HepG2 (cell line): Measurements from ENCODE around the gene NOL4L. TPM values are rescaled to one million over a fixed set of nuclear protein-coding genes. Genes with fewer than 3 reads are reported as not detected.

Source experiments
- CAMTA2 ChIP-seq: sonication (generic); formaldehyde crosslinking; IDR thresholded peaks from 2 replicates; pipeline ENCODE4 v1.4.0; 2020; ENCODE audit warnings: mild to moderate bottlenecking, missing genetic modification reagents, borderline replicate concordance
- DMAP1 ChIP-seq: IDR thresholded peaks from 2 replicates; pipeline ENCODE4 v1.6.1; 2016
- ELF1 ChIP-seq: sonication (generic); formaldehyde crosslinking; IDR thresholded peaks from 2 replicates; pipeline ENCODE4 v1.4.0; 2020; ENCODE audit warnings: missing genetic modification reagents
- GABPA ChIP-seq, 2 experiments: IDR thresholded peaks; 2 replicates each; pipeline ENCODE4 v1.6.1; 2011 to 2016; ENCODE audit warnings: low read depth in 2 of 2, low read length in 1 of 2, missing biosample characterization in 1 of 2, missing genetic modification characterization in 1 of 2
- GTF2F1 ChIP-seq: fragments of 150-350 bp; IDR thresholded peaks from 2 replicates; pipeline ENCODE4 v1.6.1; 2014; ENCODE audit warnings: low read length
- HDAC6 ChIP-seq: fragments of 200-600 bp; sonication (generic); IDR thresholded peaks from 2 replicates; pipeline ENCODE4 v1.7.0; 2017; ENCODE audit warnings: mild to moderate bottlenecking, antibody characterized with exemption, low read length, low read depth
- HNRNPLL ChIP-seq: fragments of 200-400 bp; formaldehyde crosslinking; IDR thresholded peaks from 2 replicates; pipeline ENCODE4 v1.6.1; 2017; ENCODE audit warnings: mild to moderate bottlenecking, low read depth, low read length; ENCODE audit not compliant: poor library complexity, severe bottlenecking
- KDM3A ChIP-seq: IDR thresholded peaks from 2 replicates; pipeline ENCODE4 v1.6.1; 2018; ENCODE audit warnings: low read depth, missing compliant biosample characterization
- MYPOP ChIP-seq: sonication (generic); formaldehyde crosslinking; IDR thresholded peaks from 2 replicates; pipeline ENCODE4 v1.8.1; 2023; ENCODE audit warnings: mild to moderate bottlenecking, moderate library complexity, missing genetic modification reagents
- PAF1 ChIP-seq: IDR thresholded peaks from 2 replicates; pipeline ENCODE4 v1.6.1; 2016; ENCODE audit warnings: missing genetic modification reagents, missing compliant biosample characterization
- PHF5A ChIP-seq: IDR thresholded peaks from one replicate; pipeline ENCODE4 v1.6.1; 2018; ENCODE audit warnings: low read depth, missing genetic modification reagents; ENCODE audit not compliant: unreplicated experiment
- SATB2 ChIP-seq: sonication (generic); formaldehyde crosslinking; IDR thresholded peaks from 2 replicates; pipeline ENCODE4 v1.5.0; 2020; ENCODE audit warnings: missing genetic modification reagents
- SCMH1 ChIP-seq: sonication (generic); formaldehyde crosslinking; IDR thresholded peaks from 2 replicates; pipeline ENCODE4 v1.9.0; 2021; ENCODE audit warnings: missing genetic modification reagents, mild to moderate bottlenecking, borderline replicate concordance
- SIN3A ChIP-seq: IDR thresholded peaks from 2 replicates; pipeline ENCODE4 v1.6.1; 2011; ENCODE audit warnings: low read depth, mild to moderate bottlenecking, control low read depth, low read length, borderline replicate concordance
- SOX13 ChIP-seq, 3 experiments: fragments of 450-650 bp in 1 of 3; sonication (generic) in 1 of 3; formaldehyde crosslinking in 1 of 3; IDR thresholded peaks in 2 of 3; conservative IDR thresholded peaks in 1 of 3; 2 replicates each; pipeline versions ENCODE4 v1.5.0 to v1.6.1; 2016 to 2020; ENCODE audit warnings: antibody characterized with exemption in 1 of 3, mild to moderate bottlenecking in 1 of 3, missing compliant biosample characterization in 1 of 3, missing genetic modification reagents in 1 of 3, moderate library complexity in 1 of 3
- TARDBP ChIP-seq: sonication (generic); formaldehyde crosslinking; IDR thresholded peaks from 2 replicates; pipeline ENCODE4 v1.8.0; 2022; ENCODE audit warnings: mild to moderate bottlenecking, missing genetic modification reagents
- THRA ChIP-seq: sonication (generic); formaldehyde crosslinking; IDR thresholded peaks from 2 replicates; pipeline ENCODE4 v1.4.0; 2020; ENCODE audit warnings: missing genetic modification reagents, borderline replicate concordance
- ZNF44 ChIP-seq: sonication (generic); formaldehyde crosslinking; IDR thresholded peaks from 2 replicates; pipeline ENCODE4 v1.5.1; 2020; ENCODE audit warnings: mild to moderate bottlenecking, missing genetic modification reagents
- ZNF496 ChIP-seq: sonication (generic); formaldehyde crosslinking; IDR thresholded peaks from 2 replicates; pipeline ENCODE4 v1.8.1; 2023; ENCODE audit warnings: mild to moderate bottlenecking, moderate library complexity, missing genetic modification reagents; ENCODE audit not compliant: insufficient replicate concordance
- ZNF512 ChIP-seq: sonication (generic); formaldehyde crosslinking; IDR thresholded peaks from 2 replicates; pipeline ENCODE4 v1.4.0; 2020; ENCODE audit warnings: mild to moderate bottlenecking, missing genetic modification reagents
- ZNF556 ChIP-seq: sonication (generic); formaldehyde crosslinking; IDR thresholded peaks from 2 replicates; pipeline ENCODE4 v1.4.0; 2020; ENCODE audit warnings: mild to moderate bottlenecking, missing genetic modification reagents, borderline replicate concordance
- ZNF687 ChIP-seq: sonication (generic); formaldehyde crosslinking; IDR thresholded peaks from 2 replicates; pipeline ENCODE4 v1.5.1; 2020; ENCODE audit warnings: mild to moderate bottlenecking, missing genetic modification reagents, moderate library complexity
- ZNF780A ChIP-seq: sonication (generic); formaldehyde crosslinking; IDR thresholded peaks from 2 replicates; pipeline ENCODE4 v1.8.0; 2022; ENCODE audit warnings: mild to moderate bottlenecking, missing genetic modification reagents, moderate library complexity
- polyA plus RNA-seq, 8 experiments: library from polyadenylated mRNA; depleted of rRNA in 3 of 8; stranded (reverse) in 7 of 8; unstranded in 1 of 8; fragments of >200 nt; fragmentation: Illumina TruSeq in 4 of 8; extraction: Trizol in 4 of 8; gene quantifications; 2 replicates each; pipeline versions ENCODE4 v1.2.1 to v1.2.3, GENCODE V29; 2011 to 2016; ENCODE audit warnings: low read depth in 4 of 8, missing spikeins in 1 of 8, mixed read lengths in 1 of 8; ENCODE audit not compliant: insufficient read depth in 1 of 8
- total RNA-seq, 5 experiments: library from RNA; depleted of rRNA; stranded (reverse); fragments of >200 nt; fragmentation: Illumina TruSeq; extraction: Trizol; gene quantifications; 2 replicates each; pipeline ENCODE4 v1.2.3, GENCODE V29; 2016; ENCODE audit warnings: low read depth in 1 of 5

Gene NOL4L
- total and polyA plus RNA-seq, 2 of the 13 experiments (the other 11 are each of a cell fraction or from before 2014, with no cell fraction given), result 16.6 to 35.4 TPM

GRCh38 chr20:32551693-32552092, 33.4 kb downstream of the NOL4L start (continued):
- TF ChIP-seq SATB2 (CRISPR knock-in tag), result no peak
- no peak for TF ChIP-seq ZNF687 (CRISPR knock-in tag)
- no peak for TF ChIP-seq THRA
- no peak for TF ChIP-seq ZNF44
- TF ChIP-seq SIN3A, result no peak
- no peak for TF ChIP-seq ELF1
- no peak for TF ChIP-seq DMAP1 (CRISPR knock-in tag)
- TF ChIP-seq HNRNPLL, result no peak
- TF ChIP-seq ZNF556 (CRISPR knock-in tag), result no peak
- TF ChIP-seq TARDBP (CRISPR knock-in tag), result no peak
- TF ChIP-seq ZNF780A (CRISPR knock-in tag), result no peak
- TF ChIP-seq GABPA (IDR thresholded peaks at IDR 0.05; ENCODE audit: low read depth, low read length), result no peak
- peak; percentile 50 for TF ChIP-seq GABPA (CRISPR knock-in tag; IDR thresholded peaks at IDR 0.05; ENCODE audit: low read depth)
- no peak for TF ChIP-seq ZNF512 (CRISPR knock-in tag)
- TF ChIP-seq PAF1 (CRISPR knock-in tag), result no peak
- TF ChIP-seq KDM3A, result no peak
- no peak for TF ChIP-seq SOX13 (IDR thresholded peaks at IDR 0.05)
- peak in 1 of 2 experiments; percentile 60; a peak in 1 of 4 replicates for TF ChIP-seq SOX13 (CRISPR knock-in tag; conservative IDR thresholded peaks at IDR 0.05 in 1 of 2, IDR thresholded peaks at IDR 0.05 in 1 of 2)
- no peak for TF ChIP-seq MYPOP (CRISPR knock-in tag)
- TF ChIP-seq PHF5A (CRISPR knock-in tag), result peak; percentile 72
- TF ChIP-seq GTF2F1, result no peak
- TF ChIP-seq SCMH1 (CRISPR knock-in tag), result no peak
- TF ChIP-seq CAMTA2 (CRISPR knock-in tag), result no peak
- no peak for TF ChIP-seq HDAC6
- TF ChIP-seq ZNF496 (CRISPR knock-in tag), result no peak
